ENCODE measurements around the gene LDLRAD3. TPM values are rescaled to one million over a fixed set of nuclear protein-coding genes. Genes with fewer than 3 reads are reported as not detected.

LDLRAD3 gene
- total RNA-seq, 4 donors from 2014 or later, result 19.4 to 49.5 (median 31.0) TPM

- TF ChIP-seq EP300 (IDR thresholded peaks at IDR 0.05) (no peak), CTCF (IDR thresholded peaks at IDR 0.05) (no peak), POLR2A (IDR thresholded peaks at IDR 0.05) (no peak)
- Histone ChIP-seq H3K4me1 (peaks cover 0 to 29% (median 7%) of the 10 kb centered on the region in 4 donors), H3K27me3 (no peaks in the 10 kb centered on the region), H3K27ac (peak overlapping the region in 2 of 4 donors; percentile 29 to 40), H3K9me3 (peaks cover 0 to 15% (median 0%) of the 10 kb centered on the region in 4 donors), H3K36me3 (no peaks in the 10 kb centered on the region), H3K4me3 (no peak overlapping the region)
- DNase-seq (ENCODE audit: low spot score in 2 of 2), result no peak
Observed at GRCh38 chr11:35992548-35992947, 48.7 kb downstream of the LDLRAD3 start.

- Histone ChIP-seq H3K4me3 (no peak overlapping the region), H3K9me3 (peaks cover 0 to 8% (median 0%) of the 10 kb centered on the region in 4 donors), H3K36me3 (no peaks in the 10 kb centered on the region), H3K27me3 (no peaks in the 10 kb centered on the region), H3K4me1 (peaks cover 0 to 32% (median 7%) of the 10 kb centered on the region in 4 donors), H3K27ac (no peak overlapping the region)
- 91 to 95% methylated on average over 2 of the region's 2 CpGs for WGBS, 2 donors
- TF ChIP-seq EP300 (IDR thresholded peaks at IDR 0.05) (no peak), CTCF (IDR thresholded peaks at IDR 0.05) (no peak), POLR2A (IDR thresholded peaks at IDR 0.05) (no peak)
- no peak for DNase-seq (ENCODE audit: low spot score in 2 of 2)
Observed at GRCh38 chr11:35994421-35994820, 50.6 kb downstream of the LDLRAD3 start.

DNA sequence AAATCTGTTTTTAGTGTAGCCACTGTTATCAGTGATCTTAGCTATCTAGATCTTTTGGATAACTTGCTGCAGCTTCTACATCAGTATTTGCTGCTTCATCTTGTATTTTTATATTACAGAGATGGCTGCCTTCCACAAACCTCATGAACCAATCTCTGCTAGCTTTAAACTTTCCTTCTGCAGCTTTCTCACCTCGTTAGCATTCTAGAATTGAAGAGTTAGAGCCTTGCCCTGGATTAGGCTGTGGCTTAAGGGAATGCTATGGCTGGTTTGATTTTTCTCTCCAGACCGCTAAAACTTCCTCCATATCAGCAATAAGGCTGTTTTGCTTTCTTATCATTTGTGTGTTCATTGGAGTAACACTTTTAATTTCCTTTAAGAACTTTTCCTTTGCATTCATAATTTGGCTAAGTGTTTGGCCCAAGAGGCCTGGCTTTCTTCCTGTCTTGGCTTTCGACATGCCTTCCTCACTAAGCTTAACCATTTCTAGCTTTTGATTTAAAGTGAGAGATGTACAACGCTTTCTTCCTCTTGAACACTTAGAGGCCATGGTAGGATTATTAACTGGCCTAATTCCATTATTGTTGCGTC is 51.9 kb downstream of the LDLRAD3 start:
- WGBS, 2 donors, result 69 to 81% methylated on average over 5 of the region's 5 CpGs
- no peak for TF ChIP-seq POLR2A (IDR thresholded peaks at IDR 0.05)
- TF ChIP-seq EP300 (IDR thresholded peaks at IDR 0.05), result no peak
- no peak for TF ChIP-seq CTCF (IDR thresholded peaks at IDR 0.05)
- peaks cover 0 to 8% (median 0%) of the 10 kb centered on the region in 4 donors for H3K9me3 ChIP-seq
- H3K27ac ChIP-seq, result no peak overlapping the region
- no peak for DNase-seq (ENCODE audit: low spot score in 2 of 2)
- no peak overlapping the region for H3K4me3 ChIP-seq
- no peaks in the 10 kb centered on the region for H3K36me3 ChIP-seq
- no peaks in the 10 kb centered on the region for H3K27me3 ChIP-seq
- peaks cover 0 to 26% (median 7%) of the 10 kb centered on the region in 4 donors for H3K4me1 ChIP-seq

DNA sequence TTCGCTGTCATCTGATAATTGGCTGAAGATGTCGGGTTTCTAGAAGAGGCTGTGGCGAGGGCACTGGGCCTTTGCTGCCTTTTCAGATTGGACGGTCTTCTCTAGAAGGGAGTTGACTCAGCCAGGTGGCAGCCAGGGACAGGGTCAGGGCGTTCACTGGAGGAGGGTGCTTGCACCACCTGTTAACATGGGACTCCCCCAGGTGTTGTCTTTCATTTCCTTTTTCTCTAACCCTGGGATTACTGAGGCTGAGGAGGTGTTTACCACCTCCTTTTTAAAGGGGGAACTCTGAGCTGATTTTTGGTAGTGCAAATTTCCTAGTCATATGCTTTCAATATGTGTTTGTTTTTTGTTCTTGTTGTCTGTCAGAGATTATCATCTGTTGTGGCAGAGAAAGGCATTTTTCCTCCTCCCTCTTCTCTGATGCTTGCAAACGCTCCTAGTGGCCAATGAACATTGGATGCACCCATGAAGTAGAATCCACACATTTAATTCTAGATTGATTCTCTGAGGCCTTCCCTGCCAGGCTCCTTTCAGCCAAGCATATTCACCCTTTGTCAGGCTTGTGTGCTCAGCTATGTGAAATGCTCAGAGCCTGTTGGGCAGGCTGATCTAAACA is 54.1 kb downstream of the LDLRAD3 start:
- Histone ChIP-seq H3K4me3 (no peak overlapping the region), H3K36me3 (no peaks in the 10 kb centered on the region), H3K27ac (no peak overlapping the region), H3K9me3 (peaks cover 0 to 8% (median 0%) of the 10 kb centered on the region in 4 donors), H3K4me1 (peaks cover 0 to 15% (median 0%) of the 10 kb centered on the region in 4 donors), H3K27me3 (no peaks in the 10 kb centered on the region)
- no peak for DNase-seq (ENCODE audit: low spot score in 2 of 2)
- 85 to 88% methylated on average over 5 to 6 of the region's 6 CpGs for WGBS, 2 donors
- no peak for TF ChIP-seq CTCF (IDR thresholded peaks at IDR 0.05)
- TF ChIP-seq EP300 (IDR thresholded peaks at IDR 0.05), result no peak
- TF ChIP-seq POLR2A (IDR thresholded peaks at IDR 0.05), result no peak

DNA sequence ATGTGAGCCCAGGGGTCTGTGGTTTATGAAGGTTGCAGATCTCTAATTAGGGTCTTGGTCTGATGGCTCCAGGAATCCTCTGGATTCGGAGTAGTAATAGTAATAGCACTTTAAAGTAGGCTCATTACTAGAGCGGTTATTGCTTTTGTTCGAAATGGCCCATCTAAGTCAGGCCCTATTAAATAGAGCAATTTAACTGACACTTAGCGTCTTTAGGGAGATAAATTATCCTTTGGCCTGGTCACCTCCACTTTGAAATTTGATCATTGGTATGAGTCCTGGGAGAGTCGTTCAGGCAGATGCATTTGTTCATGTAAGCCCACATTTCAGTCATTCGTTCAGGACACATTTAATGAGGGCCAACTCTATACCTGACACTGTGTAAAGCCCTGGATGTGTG is 54.8 kb downstream of the LDLRAD3 start:
- 70 to 75% methylated on average over 6 of the region's 6 CpGs for WGBS, 2 donors
- H3K9me3 ChIP-seq, result peaks cover 0 to 8% (median 0%) of the 10 kb centered on the region in 4 donors
- H3K36me3 ChIP-seq, result no peaks in the 10 kb centered on the region
- DNase-seq (ENCODE audit: low spot score in 2 of 2), result no peak
- peaks cover 0 to 18% (median 0%) of the 10 kb centered on the region in 4 donors for H3K4me1 ChIP-seq
- TF ChIP-seq POLR2A (IDR thresholded peaks at IDR 0.05), result no peak
- TF ChIP-seq CTCF (IDR thresholded peaks at IDR 0.05), result no peak
- TF ChIP-seq EP300 (IDR thresholded peaks at IDR 0.05), result no peak
- no peak overlapping the region for H3K27ac ChIP-seq
- no peaks in the 10 kb centered on the region for H3K27me3 ChIP-seq
- H3K4me3 ChIP-seq, result no peak overlapping the region
